NCI-H2196 treated with DMSO at 0.1 percent for 48 hours (cell line): ENCODE measurements around the gene PARVA.
"Not testable (repeated sequence)": the region's sequence is repeated elsewhere in the genome, so short reads cannot be mapped to it uniquely, and the experiment has no call there.

Source experiments
- DNase-seq: peaks from one replicate; lab custom pipeline; 2025; ENCODE audit not compliant: unreplicated experiment; lab: John Stamatoyannopoulos, UW

The PARVA gene

DNA sequence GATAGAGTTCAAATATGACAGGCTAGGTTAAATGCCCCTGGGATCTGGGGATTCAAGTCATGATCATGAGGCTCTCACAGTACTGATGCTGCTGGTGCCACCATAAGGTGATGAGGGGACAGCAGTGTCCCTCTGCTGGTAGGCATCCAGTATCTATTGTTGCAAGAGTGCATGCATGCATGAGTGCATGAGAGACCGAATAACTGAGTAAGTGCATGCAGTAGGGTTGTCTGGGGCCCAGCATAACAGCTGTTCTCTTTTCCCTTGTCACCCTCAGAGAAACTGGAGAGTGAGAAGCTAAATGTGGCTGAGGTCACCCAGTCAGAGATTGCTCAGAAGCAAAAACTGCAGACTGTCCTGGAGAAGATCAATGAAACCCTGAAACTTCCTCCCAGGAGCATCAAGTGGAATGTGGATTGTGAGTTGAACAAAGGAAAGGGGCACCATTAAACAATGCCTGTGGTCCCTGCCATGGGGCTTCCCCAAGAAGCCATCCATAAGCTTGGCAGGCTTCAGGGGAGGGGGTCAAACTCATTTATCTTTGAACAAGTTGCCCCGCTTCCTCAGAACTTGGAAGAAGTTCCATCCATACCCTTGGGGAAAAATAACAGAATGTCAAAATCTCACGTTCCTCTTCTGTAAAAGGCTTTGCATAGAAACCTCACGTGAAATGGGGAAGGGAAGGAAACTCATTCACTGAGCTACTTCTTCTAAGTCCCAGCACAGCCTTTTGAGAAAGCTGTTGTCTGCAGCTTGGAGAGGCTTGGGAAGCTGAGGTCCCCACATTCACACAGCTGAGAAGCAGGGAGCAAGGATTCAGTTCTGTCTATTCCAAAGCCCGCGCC lies 119.0 kb downstream of the PARVA start:
- DNase-seq = no peak

DNA sequence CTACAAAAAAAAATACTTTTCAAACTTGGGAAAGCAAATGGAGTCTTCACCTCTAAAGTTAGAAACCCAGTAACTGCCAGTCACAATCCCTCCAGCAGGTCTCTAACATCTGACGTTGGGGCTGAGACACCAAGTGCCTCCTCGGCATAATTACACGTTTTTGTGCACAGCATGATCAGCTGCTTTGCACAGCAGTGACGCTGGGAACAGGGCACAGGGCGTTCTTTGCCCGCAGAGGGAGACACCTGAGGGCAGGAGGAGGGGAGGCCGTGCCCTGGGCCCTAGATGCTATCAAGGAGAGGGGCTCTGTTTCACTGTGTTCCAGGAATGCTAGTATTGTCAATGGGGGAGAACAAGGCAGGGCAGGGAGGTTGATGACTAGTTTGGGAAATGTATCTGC lies 120.1 kb downstream of the PARVA start:
- DNase-seq = no peak

DNA sequence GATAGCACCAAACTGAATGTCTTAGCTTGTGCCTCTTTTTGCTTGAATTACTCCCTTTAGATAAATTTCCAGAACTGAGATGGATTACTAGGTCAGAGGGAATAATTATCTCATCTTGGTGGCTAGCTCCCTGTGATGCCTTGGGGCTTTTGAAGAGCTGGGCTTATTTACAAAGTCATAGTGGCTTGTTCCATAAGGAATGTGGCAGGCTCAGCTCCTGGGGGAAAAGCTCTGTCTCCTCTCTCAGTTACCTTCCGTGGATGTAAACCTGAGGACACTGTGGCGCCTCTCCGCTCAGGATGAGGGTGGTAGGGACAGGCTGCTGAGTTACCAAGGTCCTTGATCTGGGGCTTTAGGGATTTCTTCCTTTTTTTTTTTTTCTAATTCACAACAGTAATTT lies 121.7 kb downstream of the PARVA start:
- DNase-seq = no peak

DNA sequence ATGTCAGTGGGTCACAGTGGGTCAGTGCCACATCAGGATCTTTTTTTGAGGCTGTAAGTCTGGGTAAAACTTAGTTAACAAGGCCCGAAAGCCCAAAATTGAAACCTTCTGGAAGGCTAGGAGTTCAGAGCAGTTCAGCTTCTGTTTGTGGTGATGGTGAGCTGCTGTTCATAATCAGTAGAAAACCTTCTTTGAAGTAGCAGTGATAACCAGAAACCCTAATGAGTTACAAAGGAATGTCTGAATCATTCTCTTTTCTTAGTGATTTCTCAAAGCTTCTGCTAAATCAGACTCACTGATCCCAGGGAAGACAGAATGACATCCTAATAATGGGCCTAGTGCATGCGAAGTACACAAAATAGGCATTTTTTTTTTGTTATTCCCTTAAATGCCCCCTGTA lies 124.7 kb downstream of the PARVA start:
- DNase-seq = no peak

DNA sequence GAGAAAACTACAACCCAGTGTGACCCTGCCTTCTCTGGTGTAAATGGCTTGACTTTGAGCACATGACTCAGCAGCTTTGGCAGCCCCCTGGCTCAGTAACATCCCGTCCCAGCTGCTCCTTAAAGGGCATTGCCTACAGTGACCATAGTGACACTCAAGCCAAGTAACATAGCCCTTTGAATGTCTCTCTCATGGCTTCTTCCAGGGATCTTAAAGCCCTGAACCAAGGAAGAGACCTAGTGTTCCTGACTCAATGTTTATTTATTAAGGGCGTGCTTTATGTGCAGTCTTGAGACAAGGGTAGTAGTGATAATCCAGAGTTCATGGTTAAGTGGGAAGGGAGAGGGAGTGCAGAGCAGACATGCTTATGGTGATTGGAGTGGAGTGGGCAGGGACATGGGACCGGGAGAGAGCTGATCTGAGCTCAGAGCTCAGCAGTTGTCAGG lies 125.7 kb downstream of the PARVA start:
- no peak for DNase-seq

DNA sequence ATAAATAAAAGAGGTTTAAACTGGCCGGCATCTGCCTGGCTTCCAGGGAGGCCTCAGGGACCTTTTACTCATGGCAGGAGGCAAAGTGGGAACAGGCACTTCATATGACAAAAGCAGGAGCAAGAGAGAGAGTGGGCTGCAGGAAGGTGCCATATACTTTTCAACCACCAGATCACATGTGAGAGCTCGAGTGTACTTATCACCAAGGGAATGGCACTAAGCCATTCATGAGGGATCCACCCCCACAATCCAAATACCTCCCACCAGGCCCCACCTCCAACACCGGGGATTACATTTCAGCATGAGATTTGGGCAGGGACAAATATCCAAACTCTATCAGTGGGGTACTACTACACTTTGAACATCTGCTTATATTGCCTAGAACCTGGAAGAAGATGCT lies 126.5 kb downstream of the PARVA start:
- DNase-seq = no peak

DNA sequence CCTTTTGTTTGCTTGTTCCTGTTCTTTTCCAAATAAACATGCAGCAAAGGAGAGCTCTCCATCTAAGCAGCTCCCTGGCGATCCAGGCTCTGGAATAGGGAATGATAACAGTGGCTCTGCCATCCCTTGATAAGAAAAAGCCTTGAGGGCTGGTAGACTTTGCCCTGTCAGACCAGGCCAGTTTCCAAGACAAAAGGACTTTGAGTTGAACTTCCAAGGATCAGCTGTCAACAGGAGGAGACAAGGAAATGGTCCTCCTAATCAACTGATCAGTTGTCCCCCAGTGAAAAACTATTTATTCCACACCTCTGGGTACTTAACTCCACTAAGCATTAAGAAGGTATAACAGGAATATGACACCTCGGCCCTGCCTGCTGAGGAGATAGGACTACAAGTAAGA lies 127.8 kb downstream of the PARVA start:
- DNase-seq = no peak

DNA sequence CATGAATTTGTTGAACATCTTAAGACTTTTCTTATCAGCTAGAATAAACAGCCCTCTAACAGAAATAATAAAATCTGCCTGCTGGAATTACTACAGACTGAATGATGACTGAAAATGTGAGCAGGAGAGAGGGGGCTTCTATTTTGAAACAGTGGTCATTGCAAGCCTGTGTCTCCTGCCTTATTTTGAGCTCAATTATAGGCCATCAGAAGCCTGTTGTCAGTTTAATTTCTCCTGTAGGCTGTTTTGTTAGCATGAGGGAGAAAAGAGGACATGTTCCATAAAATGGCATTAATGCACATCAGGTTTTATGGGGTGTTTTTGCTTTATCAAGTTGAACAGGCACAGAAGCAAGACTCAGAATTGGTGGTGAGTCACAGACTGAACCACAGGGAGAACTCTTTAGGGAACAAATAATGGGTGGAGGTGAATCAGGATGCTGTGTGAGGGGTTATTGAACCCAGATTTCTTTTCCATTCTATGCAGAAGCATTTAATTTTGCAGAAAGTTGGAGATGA lies 129.1 kb downstream of the PARVA start:
- no peak for DNase-seq

DNA sequence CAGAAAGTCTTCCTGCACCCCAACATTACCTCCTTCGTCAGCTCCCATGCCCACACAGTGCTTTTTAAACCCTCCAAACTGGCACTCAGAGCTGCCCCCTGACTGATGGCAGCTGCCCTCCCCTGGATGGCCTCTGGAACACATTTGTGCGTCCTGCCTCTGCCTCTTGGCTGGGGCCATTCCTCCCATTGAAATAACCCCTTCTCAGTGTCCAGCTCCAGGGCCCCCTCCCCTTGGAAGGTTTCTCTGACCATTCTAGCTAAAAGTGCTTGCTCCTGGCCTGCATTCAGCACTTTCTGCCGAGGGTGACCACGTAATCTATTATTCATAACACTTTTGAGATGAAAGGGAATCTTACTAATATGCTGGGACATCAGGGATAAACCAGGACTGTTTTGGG lies 130.0 kb downstream of the PARVA start:
- DNase-seq = no peak

DNA sequence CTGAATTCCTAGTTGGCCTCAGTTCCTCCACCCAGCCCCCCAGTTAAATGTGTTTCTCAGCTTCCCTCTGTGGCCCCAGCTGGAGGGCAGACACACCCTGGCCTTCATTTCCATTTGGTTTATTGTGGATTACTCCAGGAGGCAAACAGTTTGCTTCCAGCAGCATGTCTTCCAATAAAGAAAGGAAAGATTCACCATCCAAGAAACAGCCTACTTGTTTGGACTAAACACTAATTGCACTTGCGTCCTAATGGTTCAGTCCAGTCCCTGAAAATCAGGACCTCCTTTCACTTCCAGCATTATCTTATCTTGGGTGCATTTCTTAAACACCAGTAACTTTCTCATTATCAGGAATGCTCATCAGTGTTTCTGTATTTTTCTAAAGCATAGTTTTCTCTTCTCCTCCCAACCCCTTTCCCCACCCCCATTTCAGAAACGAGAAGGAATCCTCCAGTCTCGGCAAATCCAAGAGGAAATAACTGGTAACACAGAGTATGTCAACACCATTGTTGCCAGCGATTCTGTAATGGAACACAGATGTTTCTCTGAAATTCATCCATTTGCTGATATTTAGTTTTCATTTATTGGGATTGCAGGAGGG lies 130.9 kb downstream of the PARVA start:
- DNase-seq = no peak

DNA sequence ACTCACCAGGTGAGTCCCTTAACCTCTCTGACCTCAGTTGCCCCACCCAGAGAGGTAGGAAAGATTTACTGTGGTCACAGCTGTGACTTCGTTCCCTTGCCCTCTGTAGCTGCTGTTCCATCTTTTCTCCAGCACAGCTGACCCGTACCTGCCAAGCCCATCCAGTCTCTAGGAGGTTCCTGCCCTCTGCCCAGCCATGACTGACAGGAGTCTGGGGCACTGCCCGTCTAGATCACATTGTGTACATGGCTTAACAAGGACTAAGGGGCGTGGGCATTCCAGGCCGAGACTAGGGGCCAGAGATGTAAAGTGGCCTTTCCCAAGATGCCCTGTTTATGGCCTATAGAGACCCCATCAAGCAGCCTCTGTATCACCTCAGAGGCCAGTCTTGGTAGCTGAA lies 132.0 kb downstream of the PARVA start:
- no peak for DNase-seq

DNA sequence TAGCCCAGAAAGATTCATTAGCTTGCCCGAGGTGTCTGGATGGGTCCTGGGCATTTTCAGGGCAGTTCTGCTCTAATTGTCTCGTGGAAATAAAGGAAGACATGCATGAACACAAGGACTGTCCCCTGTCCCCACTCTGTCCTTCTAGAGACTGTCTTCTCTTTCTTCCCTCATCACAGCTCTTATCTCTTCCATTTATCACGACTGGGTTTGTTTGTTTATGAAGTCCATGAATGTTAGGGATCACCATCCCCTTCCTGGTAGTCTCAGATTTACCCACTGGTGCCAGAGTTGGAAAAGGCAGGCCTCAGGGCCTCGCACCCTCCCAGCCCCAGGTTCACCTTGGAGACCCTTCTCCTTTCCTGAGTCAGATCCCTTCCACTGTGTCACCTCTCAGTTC lies 134.8 kb downstream of the PARVA start:
- no peak for DNase-seq

DNA sequence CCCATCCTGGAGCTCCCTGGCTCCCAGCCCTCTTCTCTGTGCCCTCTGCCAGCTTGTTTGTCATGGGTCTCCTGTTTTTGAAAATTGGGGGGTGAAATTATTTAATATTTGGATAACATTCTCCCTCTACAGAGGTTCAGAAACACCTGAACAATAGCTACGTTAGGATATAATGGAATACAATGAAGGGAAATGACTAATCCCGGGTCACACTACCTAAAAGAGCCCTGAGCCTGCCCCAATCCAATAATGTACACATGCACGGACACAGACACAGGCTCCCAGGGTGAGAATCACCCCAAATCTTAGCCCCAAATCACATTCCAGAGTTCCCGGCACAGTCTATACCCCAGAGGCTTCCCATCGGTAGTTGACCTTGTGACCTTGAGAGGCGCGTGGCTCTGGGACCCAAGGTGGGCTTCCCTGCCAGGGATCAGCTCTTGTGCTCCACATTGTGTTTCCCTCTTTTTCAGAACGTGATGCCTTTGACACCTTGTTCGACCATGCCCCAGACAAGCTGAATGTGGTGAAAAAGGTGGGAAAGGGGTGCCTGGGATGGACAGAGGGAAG lies 135.5 kb downstream of the PARVA start:
- no peak for DNase-seq

DNA sequence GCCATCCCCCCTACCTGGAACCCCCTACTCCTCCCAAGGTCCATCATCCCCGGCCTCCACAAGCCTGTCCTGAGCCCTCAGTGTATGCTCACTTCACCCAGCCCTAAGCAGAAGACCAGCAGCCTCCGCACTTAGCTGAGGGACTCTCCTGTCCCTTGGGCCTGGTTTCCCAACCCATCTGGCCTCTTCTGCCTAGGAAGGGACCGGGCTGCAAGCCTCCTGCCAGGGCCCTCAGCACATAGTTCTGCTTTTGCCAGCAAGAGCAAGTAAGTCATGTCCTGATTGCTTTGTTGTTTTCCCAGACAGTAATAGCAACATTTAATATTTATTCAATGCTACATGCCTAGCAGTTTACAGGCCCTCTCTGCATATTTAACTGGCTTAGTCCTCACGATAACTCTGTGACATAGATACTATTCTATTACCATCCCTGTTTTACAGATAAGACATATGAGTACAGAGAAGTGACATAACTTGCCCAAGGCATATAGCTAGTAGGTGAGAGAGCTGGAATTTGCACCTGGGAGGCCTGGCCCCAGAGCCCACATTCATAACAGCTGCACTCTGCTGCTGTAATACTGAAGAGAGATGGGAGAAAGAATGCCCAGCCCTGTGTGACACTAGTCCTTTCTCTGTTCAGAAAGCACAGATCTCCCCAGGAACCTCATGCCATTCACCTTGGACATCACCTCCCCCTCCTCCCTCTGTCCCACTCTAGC lies 139.2 kb downstream of the PARVA start:
- no peak for DNase-seq

DNA sequence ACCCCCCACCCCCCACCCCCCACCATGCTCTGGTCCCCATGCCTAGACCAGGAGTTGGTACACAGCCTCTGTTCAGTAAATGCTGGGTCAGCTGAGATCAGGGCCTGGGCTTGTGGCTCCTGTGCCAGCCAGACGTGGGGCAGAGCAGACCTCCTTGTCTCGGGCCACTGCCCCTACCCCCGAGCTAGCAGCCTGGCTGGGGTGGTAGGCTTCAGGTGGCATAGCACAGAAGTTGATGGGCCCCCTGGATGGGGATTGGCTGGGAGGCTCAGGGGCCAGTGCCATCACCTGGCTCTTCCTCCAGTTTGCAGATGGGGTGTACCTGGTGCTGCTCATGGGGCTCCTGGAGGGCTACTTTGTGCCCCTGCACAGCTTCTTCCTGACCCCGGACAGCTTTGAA lies 139.9 kb downstream of the PARVA start:
- no peak for DNase-seq

DNA sequence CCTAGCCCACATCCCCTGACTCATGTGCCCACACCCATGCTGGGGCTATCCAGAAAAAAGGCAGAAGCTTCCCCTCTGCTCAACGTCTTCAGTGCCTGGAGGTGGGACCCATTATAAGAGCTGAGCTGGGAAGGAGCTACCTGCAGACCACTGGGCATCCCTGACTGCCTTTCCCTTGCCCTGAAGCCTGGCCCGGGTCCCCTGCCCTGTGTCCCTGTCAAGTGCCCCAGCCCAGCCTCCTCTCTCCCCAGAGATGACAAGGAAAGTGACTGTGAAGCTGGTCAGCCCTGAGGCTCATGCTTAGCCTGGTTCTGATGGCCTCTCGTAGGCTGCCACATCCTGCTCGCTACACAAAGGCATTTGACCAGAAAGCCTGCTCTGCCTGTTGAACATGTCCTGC lies 140.4 kb downstream of the PARVA start:
- no peak for DNase-seq

DNA sequence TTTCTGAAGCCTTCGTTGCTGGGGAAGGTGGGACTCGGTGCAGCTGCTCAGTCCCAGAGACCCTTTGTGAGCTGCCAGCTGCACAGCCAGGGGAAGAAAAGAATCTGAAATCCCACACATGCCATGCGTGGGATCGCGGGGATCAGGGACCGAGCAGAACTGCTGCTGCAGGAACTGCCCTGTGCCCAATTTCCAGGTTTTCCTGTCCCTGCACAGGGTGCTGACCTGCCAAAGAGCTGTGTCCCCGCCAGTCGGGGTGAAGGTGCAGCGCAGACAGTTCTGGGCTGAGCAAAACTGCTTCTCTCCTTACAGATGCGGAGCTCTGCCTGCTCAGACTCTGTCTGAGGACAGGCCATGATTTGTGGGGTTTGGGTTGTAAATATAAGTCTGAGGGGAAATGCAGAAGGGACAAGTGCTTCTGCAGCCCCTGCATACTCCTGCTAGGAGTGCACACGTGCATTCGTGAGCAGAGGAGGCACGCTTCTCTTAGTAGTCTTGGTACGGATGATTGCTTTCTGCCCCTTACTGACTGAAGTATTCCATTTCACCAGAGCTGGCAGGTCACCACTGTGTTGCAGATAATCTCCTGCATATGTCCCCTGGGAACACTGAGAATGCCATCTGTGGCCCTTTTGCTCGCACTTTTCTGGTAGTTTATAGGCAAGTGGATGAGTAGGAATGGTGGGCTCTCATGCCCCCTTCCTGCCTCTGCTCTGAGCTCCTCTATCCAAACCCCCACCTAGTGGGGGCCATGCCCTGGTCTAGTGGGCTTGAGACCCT lies 141.4 kb downstream of the PARVA start:
- no peak for DNase-seq

DNA sequence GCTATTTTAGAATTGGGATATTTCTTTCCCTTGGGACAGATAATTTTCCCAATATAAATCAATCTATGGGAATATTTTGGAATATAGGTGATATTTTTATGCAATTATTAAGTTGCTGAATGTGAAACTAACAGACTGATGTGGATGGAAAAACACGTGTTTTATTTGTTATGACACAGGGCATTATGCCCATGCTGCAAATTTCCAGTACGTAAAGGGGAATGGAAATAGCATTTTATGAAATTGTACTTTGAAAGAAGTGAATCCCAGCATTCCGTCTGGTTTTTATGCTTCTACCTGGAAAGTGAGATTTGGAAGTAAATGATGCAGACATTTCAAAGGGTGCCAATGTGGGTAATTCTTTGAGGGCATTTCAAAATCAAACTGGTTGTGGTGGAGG lies 142.7 kb downstream of the PARVA start:
- DNase-seq = no peak

DNA sequence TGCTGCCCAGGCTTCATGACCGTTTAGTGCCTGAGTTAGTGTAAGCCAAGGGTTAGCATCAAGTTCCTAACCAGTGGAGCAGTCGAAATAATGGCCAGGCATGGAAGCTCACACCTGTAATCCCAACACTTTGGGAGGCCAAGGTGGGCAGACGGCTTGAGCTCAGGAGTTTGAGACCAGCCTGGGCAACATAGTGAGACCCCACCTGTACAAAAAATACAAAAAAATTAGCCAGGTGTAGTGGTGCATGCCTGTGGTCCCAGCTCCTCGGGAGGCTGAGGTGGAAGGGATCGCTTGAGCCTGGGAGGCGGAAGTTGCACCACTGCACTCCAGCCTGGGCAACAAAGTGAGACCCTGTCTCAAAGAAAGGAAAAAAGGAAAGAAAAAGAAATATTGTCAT lies 143.2 kb downstream of the PARVA start:
- DNase-seq = not testable (repeated sequence)

DNA sequence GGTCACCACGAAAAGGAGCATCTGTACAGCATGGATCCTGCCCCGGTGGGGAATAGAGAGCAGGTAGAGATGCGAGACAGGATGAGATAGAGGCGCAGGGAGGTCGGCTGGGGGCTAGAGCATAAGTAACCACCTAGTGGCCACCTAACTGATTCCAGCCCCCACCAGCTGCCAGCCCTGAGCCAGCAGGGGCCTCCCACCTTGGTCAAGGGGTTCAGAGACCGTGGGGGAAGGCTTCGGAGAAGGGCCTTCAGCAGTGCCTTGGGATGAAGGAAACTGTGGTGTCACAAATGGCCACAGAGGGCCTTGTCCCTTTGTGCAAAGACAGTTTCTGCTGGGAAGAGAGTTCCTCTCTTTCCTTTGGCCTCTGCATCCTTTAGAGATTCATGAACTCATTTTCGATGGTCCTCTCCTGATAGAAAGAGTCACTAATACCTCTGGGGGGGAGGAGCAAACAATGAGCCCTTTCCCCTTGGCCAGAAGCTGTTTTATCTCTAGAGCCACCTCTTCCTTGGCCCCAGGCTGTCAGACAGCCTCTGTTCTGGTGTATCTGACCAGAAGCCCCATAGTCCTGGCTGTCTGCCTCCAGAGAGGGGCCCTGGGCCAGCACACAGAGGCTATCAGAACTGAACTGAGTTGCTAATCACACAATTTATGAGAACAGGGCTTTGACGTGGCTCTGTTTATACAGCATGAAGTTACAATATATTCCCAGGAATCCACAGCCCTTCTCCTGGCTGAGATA lies 146.0 kb downstream of the PARVA start:
- DNase-seq = no peak
